WTC11 (cell line): ENCODE measurements around the gene DRGX.

Experiments used
- ARID4B ChIP-seq: sonication (generic); formaldehyde crosslinking; IDR thresholded peaks from 2 replicates; pipeline ENCODE4 v1.8.0; 2023; ENCODE audit warnings: missing genetic modification reagents, mild to moderate bottlenecking, borderline replicate concordance
- CTCF ChIP-seq: fragments of 200-600 bp; IDR thresholded peaks from 2 replicates; pipeline ENCODE4 v1.8.0; 2022; ENCODE audit warnings: antibody characterized with exemption
- E2F4 ChIP-seq: sonication (generic); formaldehyde crosslinking; IDR thresholded peaks from 2 replicates; pipeline ENCODE4 v1.8.1; 2022; ENCODE audit warnings: low read depth, mild to moderate bottlenecking, moderate library complexity, missing genetic modification reagents, borderline replicate concordance
- FOXP1 ChIP-seq: sonication (generic); formaldehyde crosslinking; IDR thresholded peaks from 2 replicates; pipeline ENCODE4 v1.8.0; 2022; ENCODE audit warnings: missing genetic modification reagents, mild to moderate bottlenecking, moderate library complexity, borderline replicate concordance
- HMGXB4 ChIP-seq: sonication (generic); formaldehyde crosslinking; IDR thresholded peaks from 2 replicates; pipeline ENCODE4 v1.8.1; 2023; ENCODE audit warnings: mild to moderate bottlenecking, moderate library complexity, missing genetic modification reagents
- MAX ChIP-seq: sonication (generic); formaldehyde crosslinking; IDR thresholded peaks from 2 replicates; pipeline ENCODE4 v1.8.0; 2022; ENCODE audit warnings: mild to moderate bottlenecking, missing genetic modification reagents
- MYBL2 ChIP-seq: sonication (generic); formaldehyde crosslinking; IDR thresholded peaks from 2 replicates; pipeline ENCODE4 v1.8.1; 2023; ENCODE audit warnings: mild to moderate bottlenecking, moderate library complexity, missing genetic modification reagents
- RELA ChIP-seq: sonication (generic); formaldehyde crosslinking; IDR thresholded peaks from 2 replicates; pipeline ENCODE4 v1.8.1; 2022; ENCODE audit warnings: missing genetic modification reagents, mild to moderate bottlenecking, borderline replicate concordance
- SP1 ChIP-seq: sonication (generic); formaldehyde crosslinking; conservative IDR thresholded peaks from 2 replicates; pipeline ENCODE4 v1.8.1; 2022; ENCODE audit warnings: missing genetic modification reagents
- TCF7 ChIP-seq: sonication (generic); formaldehyde crosslinking; IDR thresholded peaks from 2 replicates; pipeline ENCODE4 v1.8.0; 2022; ENCODE audit warnings: mild to moderate bottlenecking, low read depth, missing genetic modification reagents, moderate library complexity
- USF2 ChIP-seq: sonication (generic); formaldehyde crosslinking; IDR thresholded peaks from 2 replicates; pipeline ENCODE4 v1.8.1; 2023; ENCODE audit warnings: mild to moderate bottlenecking, missing genetic modification reagents, moderate library complexity
- ZNF317 ChIP-seq: sonication (generic); formaldehyde crosslinking; IDR thresholded peaks from 2 replicates; pipeline ENCODE4 v1.8.1; 2023; ENCODE audit warnings: low read depth, mild to moderate bottlenecking, moderate library complexity, missing genetic modification reagents, borderline replicate concordance

- TF ChIP-seq ZNF317 = no peak
- no peak for TF ChIP-seq RELA
- no peak for TF ChIP-seq CTCF
- no peak for TF ChIP-seq MYBL2 (CRISPR knock-in tag)
- no peak for TF ChIP-seq HMGXB4 (CRISPR knock-in tag)
- no peak for TF ChIP-seq MAX
- TF ChIP-seq USF2 (CRISPR knock-in tag) = no peak
- TF ChIP-seq TCF7 = no peak
- no peak for TF ChIP-seq SP1 (CRISPR knock-in tag)
- TF ChIP-seq FOXP1 (CRISPR knock-in tag) = no peak
- no peak for TF ChIP-seq ARID4B (CRISPR knock-in tag)
- no peak for TF ChIP-seq E2F4
Observed at GRCh38 chr10:49393301-49393700, 2.6 kb downstream of the DRGX start.
